ENCODE measurements around the gene MICAL2. TPM values are rescaled to one million over a fixed set of nuclear protein-coding genes. Genes with fewer than 3 reads are reported as not detected.

Gene MICAL2
- total and polyA plus RNA-seq, 2 donors (not counting 1 experiment from before 2014, with no cell fraction given), result 0.32 to 0.40 TPM

DNA sequence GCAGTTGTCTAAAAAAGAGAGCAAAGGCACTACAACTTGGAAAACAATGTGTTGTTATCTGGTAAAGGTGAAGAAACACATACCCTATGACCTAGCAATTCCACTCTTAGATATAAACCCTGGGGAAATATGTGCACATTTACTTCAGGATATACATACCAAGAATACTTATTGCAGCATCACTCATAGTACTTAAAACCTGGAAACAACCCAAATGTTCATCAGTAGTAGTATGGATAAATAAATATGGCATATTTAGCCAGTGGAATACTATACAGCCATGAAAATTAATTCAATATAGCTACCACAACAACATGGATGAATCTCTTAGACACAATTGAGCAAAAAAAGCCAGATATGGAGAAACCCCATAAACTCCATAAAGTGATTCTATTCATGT is 26.1 kb upstream of the MICAL2 start:
- Histone ChIP-seq H3K4me3 (ENCODE audit: control extremely low read depth in 1 of 5, extremely low read depth in 1 of 5, insufficient read depth in 1 of 5, low read depth in 2 of 5, low read length in 4 of 5) (no peak overlapping the region), H2AFZ (ENCODE audit: insufficient read depth, low read depth, low read length, poor library complexity, severe bottlenecking) (no peak overlapping the region), H4K20me1 (ENCODE audit: control insufficient read depth, insufficient read depth, low read length, poor library complexity, severe bottlenecking) (no peaks in the 10 kb centered on the region), H3K9me3 (ENCODE audit: control extremely low read depth in 1 of 3, control insufficient read depth in 2 of 3, insufficient read depth in 1 of 3, low read length in 2 of 3) (peaks cover 0 to 4% (median 2%) of the 10 kb centered on the region in 3 donors), H3K4me2 (replicated peaks; ENCODE audit: low read depth, low read length, poor library complexity, severe bottlenecking) (no peak overlapping the region), H3K36me3 (replicated peaks in 1 of 2; ENCODE audit: control extremely low read depth in 1 of 2, control insufficient read depth in 1 of 2, extremely low read depth in 1 of 2, insufficient read depth in 2 of 2, low read length in 1 of 2) (no peaks in the 10 kb centered on the region), H3K79me2 (ENCODE audit: control insufficient read depth, insufficient read depth, low read length) (no peaks in the 10 kb centered on the region), H3K27ac (ENCODE audit: low read length in 2 of 2) (no peak overlapping the region), H3K9ac (ENCODE audit: low read length) (no peak overlapping the region), H3K4me1 (ENCODE audit: control insufficient read depth in 2 of 2, insufficient read depth in 2 of 2, low read length in 2 of 2) (no peaks in the 10 kb centered on the region), H3K27me3 (replicated peaks in 1 of 4; ENCODE audit: control extremely low read depth in 1 of 4, control insufficient read depth in 3 of 4, insufficient read depth in 4 of 4, low read length in 3 of 4) (peaks cover 0 to 4% (median 0%) of the 10 kb centered on the region in 4 experiments)
- H3K27ac Mint-ChIP-seq, result no peak overlapping the region
- POLR2A ChIA-PET, result no interaction called here
- DNase-seq, result no peak
- no peaks in the 10 kb centered on the region for H3K4me1 Mint-ChIP-seq
- no peak for ATAC-seq (ENCODE audit: low read depth)
- intact Hi-C loops (cut with micrococcal nuclease), result no loop called here
- peaks cover 2% of the 10 kb centered on the region for H3K9me3 Mint-ChIP-seq (ENCODE audit: insufficient read depth)
- CTCF ChIA-PET, result no interaction called here
- no peak overlapping the region for H3K4me3 Mint-ChIP-seq
- TF ChIP-seq, protein P1, sequence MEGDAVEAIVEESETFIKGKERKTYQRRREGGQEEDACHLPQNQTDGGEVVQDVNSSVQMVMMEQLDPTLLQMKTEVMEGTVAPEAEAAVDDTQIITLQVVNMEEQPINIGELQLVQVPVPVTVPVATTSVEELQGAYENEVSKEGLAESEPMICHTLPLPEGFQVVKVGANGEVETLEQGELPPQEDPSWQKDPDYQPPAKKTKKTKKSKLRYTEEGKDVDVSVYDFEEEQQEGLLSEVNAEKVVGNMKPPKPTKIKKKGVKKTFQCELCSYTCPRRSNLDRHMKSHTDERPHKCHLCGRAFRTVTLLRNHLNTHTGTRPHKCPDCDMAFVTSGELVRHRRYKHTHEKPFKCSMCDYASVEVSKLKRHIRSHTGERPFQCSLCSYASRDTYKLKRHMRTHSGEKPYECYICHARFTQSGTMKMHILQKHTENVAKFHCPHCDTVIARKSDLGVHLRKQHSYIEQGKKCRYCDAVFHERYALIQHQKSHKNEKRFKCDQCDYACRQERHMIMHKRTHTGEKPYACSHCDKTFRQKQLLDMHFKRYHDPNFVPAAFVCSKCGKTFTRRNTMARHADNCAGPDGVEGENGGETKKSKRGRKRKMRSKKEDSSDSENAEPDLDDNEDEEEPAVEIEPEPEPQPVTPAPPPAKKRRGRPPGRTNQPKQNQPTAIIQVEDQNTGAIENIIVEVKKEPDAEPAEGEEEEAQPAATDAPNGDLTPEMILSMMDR (IDR thresholded peaks at IDR 0.05), result no peak
- peaks cover 10% of the 10 kb centered on the region for H3K27me3 Mint-ChIP-seq

DNA sequence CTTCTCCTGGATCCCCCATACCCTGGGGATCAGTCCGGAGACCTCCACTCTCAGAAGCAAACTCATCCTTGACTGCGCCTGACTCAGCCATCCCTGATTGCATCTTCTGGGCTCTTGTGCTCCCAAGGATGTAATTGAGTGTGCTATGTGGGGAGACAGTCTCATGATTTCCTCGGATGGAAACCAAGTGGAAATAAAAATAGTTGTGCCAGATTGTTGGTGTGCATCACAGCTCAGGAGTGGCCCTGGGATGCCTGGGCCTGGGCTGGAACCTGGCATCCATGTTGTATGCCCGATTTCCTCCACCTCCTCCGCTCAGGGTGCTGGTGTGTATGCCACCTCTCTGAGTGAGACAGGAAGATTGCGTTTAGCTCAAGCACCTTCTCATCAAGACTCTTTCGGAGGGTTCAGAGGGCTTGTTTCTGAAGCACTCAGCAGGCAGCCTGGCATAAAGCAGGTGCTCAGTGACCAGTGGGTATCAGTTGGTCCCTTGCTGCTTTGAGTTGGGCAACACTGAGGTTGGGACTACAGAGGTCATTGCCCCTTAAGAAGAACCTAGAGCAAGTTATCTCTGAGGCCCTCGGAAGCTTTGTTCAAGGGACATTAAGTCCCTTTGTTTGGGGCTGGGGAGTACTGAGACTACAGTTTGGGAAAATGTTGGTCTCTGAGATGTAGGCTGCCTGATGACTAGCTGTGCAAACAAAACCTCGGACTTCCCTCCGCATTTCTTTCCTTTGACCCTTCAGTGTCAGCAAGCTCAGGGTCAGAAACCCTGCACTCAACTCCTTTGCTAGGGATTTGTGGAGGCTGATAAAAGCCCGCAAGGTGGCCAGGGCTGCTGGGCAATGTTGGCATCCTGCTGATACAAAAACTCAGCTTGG is 24.8 kb upstream of the MICAL2 start:
- peaks cover 7% of the 10 kb centered on the region for H3K4me1 Mint-ChIP-seq
- H3K27ac ChIP-seq (ENCODE audit: low read length in 2 of 2), result no peak overlapping the region
- H3K9ac ChIP-seq (ENCODE audit: low read length), result no peak overlapping the region
- ChIA-PET POLR2A (no interaction called here), CTCF (no interaction called here)
- peaks cover 6 to 7% of the 10 kb centered on the region in 2 donors for H3K4me1 ChIP-seq (ENCODE audit: control insufficient read depth in 2 of 2, insufficient read depth in 2 of 2, low read length in 2 of 2)
- peaks cover 0 to 4% (median 2%) of the 10 kb centered on the region in 3 donors for H3K9me3 ChIP-seq (ENCODE audit: control extremely low read depth in 1 of 3, control insufficient read depth in 2 of 3, insufficient read depth in 1 of 3, low read length in 2 of 3)
- no peaks in the 10 kb centered on the region for H4K20me1 ChIP-seq (ENCODE audit: control insufficient read depth, insufficient read depth, low read length, poor library complexity, severe bottlenecking)
- peaks cover 10% of the 10 kb centered on the region for H3K27me3 Mint-ChIP-seq
- no peak overlapping the region for H2AFZ ChIP-seq (ENCODE audit: insufficient read depth, low read depth, low read length, poor library complexity, severe bottlenecking)
- H3K27me3 ChIP-seq (replicated peaks in 1 of 4; ENCODE audit: control extremely low read depth in 1 of 4, control insufficient read depth in 3 of 4, insufficient read depth in 4 of 4, low read length in 3 of 4), result peaks cover 0 to 4% (median 0%) of the 10 kb centered on the region in 4 experiments
- H3K4me3 ChIP-seq (ENCODE audit: control extremely low read depth in 1 of 5, extremely low read depth in 1 of 5, insufficient read depth in 1 of 5, low read depth in 2 of 5, low read length in 4 of 5), result no peak overlapping the region
- no peak for TF ChIP-seq EZH2 (IDR thresholded peaks at IDR 0.05; ENCODE audit: borderline replicate concordance, insufficient read depth, low read depth, low read length, poor library complexity, severe bottlenecking)
- TF ChIP-seq, protein P1 (IDR thresholded peaks at IDR 0.05), result no peak
- no peak overlapping the region for H3K4me2 ChIP-seq (replicated peaks; ENCODE audit: low read depth, low read length, poor library complexity, severe bottlenecking)
- intact Hi-C loops (cut with micrococcal nuclease), result no loop called here
- no peak for ATAC-seq (ENCODE audit: low read depth)
- peaks cover 2% of the 10 kb centered on the region for H3K9me3 Mint-ChIP-seq (ENCODE audit: insufficient read depth)
- no peaks in the 10 kb centered on the region for H3K79me2 ChIP-seq (ENCODE audit: control insufficient read depth, insufficient read depth, low read length)
- no peaks in the 10 kb centered on the region for H3K36me3 ChIP-seq (replicated peaks in 1 of 2; ENCODE audit: control extremely low read depth in 1 of 2, control insufficient read depth in 1 of 2, extremely low read depth in 1 of 2, insufficient read depth in 2 of 2, low read length in 1 of 2)
- 93% methylated on average over 9 of the region's 11 CpGs for whole genome bisulfite sequencing (ENCODE audit: insufficient coverage)
- no peak overlapping the region for H3K27ac Mint-ChIP-seq
- H3K4me3 Mint-ChIP-seq, result no peak overlapping the region
- no peak for DNase-seq

Measured in B cell (primary cell).